Measurements from ENCODE around the gene TTC33. TPM values are rescaled to one million over a fixed set of nuclear protein-coding genes. Genes with fewer than 3 reads are reported as not detected.

Gene TTC33
- total and polyA plus RNA-seq, 7 donors, result 11.0 to 38.5 (median 25.3) TPM

DNA sequence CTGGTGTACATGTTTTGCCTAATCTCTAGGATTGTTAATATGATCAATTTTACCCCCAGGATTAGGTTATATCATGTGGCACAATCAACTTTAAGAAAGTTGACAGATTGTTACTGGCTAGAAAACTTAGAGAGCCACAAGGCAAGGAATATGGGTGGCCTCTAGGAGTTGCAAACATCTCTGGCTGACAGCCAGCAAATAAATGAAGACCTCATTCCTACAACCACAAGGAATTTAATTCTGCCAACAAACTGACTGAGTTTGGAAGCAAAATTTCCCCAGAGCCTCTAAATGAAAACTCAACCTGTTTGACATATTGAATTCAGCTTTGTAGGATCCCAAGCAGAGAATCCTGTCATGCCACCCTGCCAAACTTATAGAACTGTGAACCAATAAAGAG, 272.4 kb downstream of the TTC33 start:
- DNase-seq (no peak), ATAC-seq (no peak)
- H3K4me1 ChIP-seq, result no peaks in the 10 kb centered on the region
- H3K27me3 ChIP-seq (ENCODE audit: insufficient read depth in 3 of 3, low read length in 2 of 3), result no peaks in the 10 kb centered on the region
- H3K27ac ChIP-seq, result no peak overlapping the region
- no peaks in the 10 kb centered on the region for H3K36me3 ChIP-seq (ENCODE audit: insufficient read depth in 1 of 2, low read depth in 1 of 2)
- no peak overlapping the region for H3K4me3 ChIP-seq
- TF ChIP-seq, protein P1, sequence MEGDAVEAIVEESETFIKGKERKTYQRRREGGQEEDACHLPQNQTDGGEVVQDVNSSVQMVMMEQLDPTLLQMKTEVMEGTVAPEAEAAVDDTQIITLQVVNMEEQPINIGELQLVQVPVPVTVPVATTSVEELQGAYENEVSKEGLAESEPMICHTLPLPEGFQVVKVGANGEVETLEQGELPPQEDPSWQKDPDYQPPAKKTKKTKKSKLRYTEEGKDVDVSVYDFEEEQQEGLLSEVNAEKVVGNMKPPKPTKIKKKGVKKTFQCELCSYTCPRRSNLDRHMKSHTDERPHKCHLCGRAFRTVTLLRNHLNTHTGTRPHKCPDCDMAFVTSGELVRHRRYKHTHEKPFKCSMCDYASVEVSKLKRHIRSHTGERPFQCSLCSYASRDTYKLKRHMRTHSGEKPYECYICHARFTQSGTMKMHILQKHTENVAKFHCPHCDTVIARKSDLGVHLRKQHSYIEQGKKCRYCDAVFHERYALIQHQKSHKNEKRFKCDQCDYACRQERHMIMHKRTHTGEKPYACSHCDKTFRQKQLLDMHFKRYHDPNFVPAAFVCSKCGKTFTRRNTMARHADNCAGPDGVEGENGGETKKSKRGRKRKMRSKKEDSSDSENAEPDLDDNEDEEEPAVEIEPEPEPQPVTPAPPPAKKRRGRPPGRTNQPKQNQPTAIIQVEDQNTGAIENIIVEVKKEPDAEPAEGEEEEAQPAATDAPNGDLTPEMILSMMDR (IDR thresholded peaks at IDR 0.05), result no peak
- H3K9me3 ChIP-seq, result no peaks in the 10 kb centered on the region
- intact Hi-C loops (cut with DNase I), result no loop called here

DNA sequence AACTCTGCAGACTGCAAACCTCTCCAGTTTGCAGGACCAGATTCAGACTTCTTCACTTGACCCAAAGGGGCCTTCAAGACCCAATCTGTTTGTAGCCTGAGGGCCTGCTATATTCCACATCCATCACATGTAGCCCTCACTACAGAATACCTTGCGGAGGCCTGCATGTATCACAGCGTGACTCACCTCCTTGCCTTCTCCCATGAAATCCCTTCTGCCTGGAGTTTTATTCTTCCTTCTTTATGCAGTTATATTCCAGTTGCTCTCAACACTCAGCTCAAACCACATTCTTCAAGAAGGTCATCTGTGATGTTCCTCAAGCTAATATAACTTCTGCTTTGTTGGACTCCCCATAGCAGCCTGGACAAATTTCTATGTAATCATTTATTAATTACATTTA, 274.5 kb downstream of the TTC33 start:
- intact Hi-C loops (cut with DNase I), result no loop called here
- H3K9me3 ChIP-seq, result no peaks in the 10 kb centered on the region
- DNase-seq, result no peak
- H3K4me3 ChIP-seq, result no peak overlapping the region
- TF ChIP-seq, protein P1 (IDR thresholded peaks at IDR 0.05), result no peak
- no peaks in the 10 kb centered on the region for H3K4me1 ChIP-seq
- no peaks in the 10 kb centered on the region for H3K36me3 ChIP-seq (ENCODE audit: insufficient read depth in 1 of 2, low read depth in 1 of 2)
- WGBS, 3 donors, result 98 to 100% (median 98%) methylated on average over 2 of the region's 2 CpGs
- no peak for ATAC-seq
- H3K27me3 ChIP-seq (ENCODE audit: insufficient read depth in 3 of 3, low read length in 2 of 3), result no peaks in the 10 kb centered on the region
- H3K27ac ChIP-seq, result no peak overlapping the region

DNA sequence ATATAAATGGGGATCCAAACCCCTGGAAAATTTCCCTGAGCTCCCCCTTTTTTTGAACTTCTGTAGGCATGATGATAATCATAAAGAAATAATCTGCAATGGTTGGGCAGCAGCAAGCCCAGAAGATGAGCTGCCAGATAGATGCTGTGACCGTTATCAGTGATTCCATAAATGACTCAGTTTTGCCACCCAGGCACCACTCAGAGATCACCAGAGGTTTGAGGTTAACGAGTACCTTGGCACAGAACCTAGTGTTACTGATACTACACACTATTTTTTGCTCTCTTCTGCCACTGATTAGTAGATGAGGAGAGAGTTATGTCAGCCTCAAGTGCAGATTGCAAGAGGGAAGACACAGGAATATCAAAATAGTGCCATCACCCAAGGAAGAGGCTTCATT, 275.4 kb downstream of the TTC33 start:
- Histone ChIP-seq H3K27me3 (ENCODE audit: insufficient read depth in 3 of 3, low read length in 2 of 3) (no peaks in the 10 kb centered on the region), H3K4me1 (no peaks in the 10 kb centered on the region), H3K27ac (no peak overlapping the region), H3K9me3 (no peaks in the 10 kb centered on the region), H3K36me3 (ENCODE audit: insufficient read depth in 1 of 2, low read depth in 1 of 2) (no peaks in the 10 kb centered on the region), H3K4me3 (no peak overlapping the region)
- WGBS, 3 donors, result 44 to 47% (median 46%) methylated on average over 2 of the region's 2 CpGs
- intact Hi-C loops (cut with DNase I), result no loop called here
- DNase-seq, result no peak
- TF ChIP-seq, protein P1 (IDR thresholded peaks at IDR 0.05), result no peak
- no peak for ATAC-seq

DNA sequence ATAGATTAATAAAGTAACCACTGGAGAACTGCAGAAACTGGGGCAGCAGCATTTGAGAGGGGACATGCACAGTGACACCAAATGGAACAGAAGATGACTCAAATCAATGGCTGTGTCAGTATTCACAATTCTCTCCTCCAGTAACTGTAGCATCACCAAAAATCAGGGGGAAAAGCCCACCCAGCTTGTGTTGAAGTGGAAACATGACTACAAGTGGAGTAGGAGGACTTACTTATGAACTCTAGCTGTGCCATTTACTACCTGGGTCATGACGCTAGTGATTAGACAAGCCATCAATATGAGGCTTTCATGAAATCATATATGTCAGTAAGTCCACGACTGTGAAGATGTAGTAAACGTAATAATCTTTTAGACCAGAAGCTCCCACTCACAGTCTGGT, 275.8 kb downstream of the TTC33 start:
- Histone ChIP-seq H3K4me3 (no peak overlapping the region), H3K4me1 (no peaks in the 10 kb centered on the region), H3K27me3 (ENCODE audit: insufficient read depth in 3 of 3, low read length in 2 of 3) (no peaks in the 10 kb centered on the region), H3K36me3 (ENCODE audit: insufficient read depth in 1 of 2, low read depth in 1 of 2) (no peaks in the 10 kb centered on the region), H3K9me3 (no peaks in the 10 kb centered on the region), H3K27ac (no peak overlapping the region)
- ATAC-seq (no peak), DNase-seq (no peak)
- intact Hi-C loops (cut with DNase I), result no loop called here
- TF ChIP-seq, protein P1 (IDR thresholded peaks at IDR 0.05), result no peak
- WGBS, 3 donors, result 48 to 69% (median 53%) methylated on average over 3 of the region's 3 CpGs

DNA sequence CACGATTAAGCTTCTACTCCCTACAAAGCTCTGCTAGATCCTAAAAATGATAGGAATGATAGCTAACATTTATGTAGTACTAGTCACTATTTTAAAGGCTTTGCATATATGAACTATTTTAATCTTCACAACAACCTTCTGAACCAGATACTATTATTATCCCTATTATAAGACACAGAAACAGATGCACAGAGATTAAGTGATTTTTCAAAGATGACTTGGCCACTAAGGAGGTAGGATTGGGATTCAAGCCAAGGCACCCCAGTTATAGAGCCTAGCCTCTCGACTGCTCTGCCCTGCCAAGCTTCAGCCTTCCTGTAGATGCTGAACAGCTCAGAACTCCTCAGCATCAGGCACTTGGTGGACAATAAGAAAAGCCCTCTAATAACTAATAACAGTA, 277.0 kb downstream of the TTC33 start:
- no peak for ATAC-seq
- TF ChIP-seq, protein P1 (IDR thresholded peaks at IDR 0.05), result no peak
- Histone ChIP-seq H3K27ac (no peak overlapping the region), H3K27me3 (ENCODE audit: insufficient read depth in 3 of 3, low read length in 2 of 3) (no peaks in the 10 kb centered on the region), H3K4me3 (no peak overlapping the region), H3K4me1 (no peaks in the 10 kb centered on the region), H3K36me3 (ENCODE audit: insufficient read depth in 1 of 2, low read depth in 1 of 2) (no peaks in the 10 kb centered on the region), H3K9me3 (no peaks in the 10 kb centered on the region)
- no peak for DNase-seq
- intact Hi-C loops (cut with DNase I), result no loop called here
- 63 to 80% (median 70%) methylated on average over 2 of the region's 2 CpGs for WGBS, 3 donors

Data from psoas muscle (tissue), 8 donors.